Measurements from ENCODE around the gene UFD1. TPM values are rescaled to one million over a fixed set of nuclear protein-coding genes. Genes with fewer than 3 reads are reported as not detected.

UFD1 gene
- total and polyA plus RNA-seq, 2 donors (not counting 1 experiment from before 2014, with no cell fraction given): 43.5 to 70.1 TPM

GRCh38 chr22:19523240-19524169 is 44.5 kb upstream of the UFD1 start:
- H3K4me1 ChIP-seq (ENCODE audit: control insufficient read depth in 2 of 2, insufficient read depth in 2 of 2, low read length in 2 of 2): peaks cover 8 to 22% of the 10 kb centered on the region in 2 donors
- POLR2A ChIA-PET: no interaction called here
- no peak overlapping the region for H2AFZ ChIP-seq (ENCODE audit: insufficient read depth, low read depth, low read length, poor library complexity, severe bottlenecking)
- CTCF ChIA-PET: no interaction called here
- peak; percentile 16 for DNase-seq
- H3K27ac Mint-ChIP-seq: no peak overlapping the region
- peak overlapping the region in 1 of 5 experiments; percentile 5 for H3K4me3 ChIP-seq (ENCODE audit: control extremely low read depth in 1 of 5, extremely low read depth in 1 of 5, insufficient read depth in 1 of 5, low read depth in 2 of 5, low read length in 4 of 5)
- TF ChIP-seq CTCF (IDR thresholded peaks at IDR 0.05) (no peak), EZH2 (IDR thresholded peaks at IDR 0.05; ENCODE audit: borderline replicate concordance, insufficient read depth, low read depth, low read length, poor library complexity, severe bottlenecking) (no peak)
- peak overlapping the region; percentile 54 for H3K4me2 ChIP-seq (replicated peaks; ENCODE audit: low read depth, low read length, poor library complexity, severe bottlenecking)
- peak overlapping the region; percentile 7 for H3K9ac ChIP-seq (ENCODE audit: low read length)
- WGBS (ENCODE audit: insufficient coverage): 3% methylated on average over 99 of the region's 99 CpGs
- H3K79me2 ChIP-seq (ENCODE audit: control insufficient read depth, insufficient read depth, low read length): no peaks in the 10 kb centered on the region
- H3K27ac ChIP-seq (ENCODE audit: low read length in 2 of 2): no peak overlapping the region
- H3K36me3 ChIP-seq (replicated peaks in 1 of 2; ENCODE audit: control extremely low read depth in 1 of 2, control insufficient read depth in 1 of 2, extremely low read depth in 1 of 2, insufficient read depth in 2 of 2, low read length in 1 of 2): no peaks in the 10 kb centered on the region
- H3K27me3 Mint-ChIP-seq: peaks cover 26% of the 10 kb centered on the region
- peak overlapping the region; percentile 64 for H3K4me3 Mint-ChIP-seq
- H3K9me3 ChIP-seq (ENCODE audit: control extremely low read depth in 1 of 3, control insufficient read depth in 2 of 3, insufficient read depth in 1 of 3, low read length in 2 of 3): peaks cover 0 to 2% (median 0%) of the 10 kb centered on the region in 3 donors
- no peaks in the 10 kb centered on the region for H4K20me1 ChIP-seq (ENCODE audit: control insufficient read depth, insufficient read depth, low read length, poor library complexity, severe bottlenecking)
- no peak for ATAC-seq (ENCODE audit: low read depth)
- intact Hi-C loops (cut with micrococcal nuclease): no loop called here
- H3K4me1 Mint-ChIP-seq: peaks cover 12% of the 10 kb centered on the region
- no peaks in the 10 kb centered on the region for H3K9me3 Mint-ChIP-seq (ENCODE audit: insufficient read depth)
- H3K27me3 ChIP-seq (replicated peaks in 1 of 4; ENCODE audit: control extremely low read depth in 1 of 4, control insufficient read depth in 3 of 4, insufficient read depth in 4 of 4, low read length in 3 of 4): peaks cover 0 to 37% (median 5%) of the 10 kb centered on the region in 4 experiments

- H2AFZ ChIP-seq (ENCODE audit: insufficient read depth, low read depth, low read length, poor library complexity, severe bottlenecking): no peak overlapping the region
- H3K9me3 ChIP-seq (ENCODE audit: control extremely low read depth in 1 of 3, control insufficient read depth in 2 of 3, insufficient read depth in 1 of 3, low read length in 2 of 3): peaks cover 0 to 2% (median 0%) of the 10 kb centered on the region in 3 donors
- DNase-seq: no peak
- intact Hi-C loops (cut with micrococcal nuclease): no loop called here
- TF ChIP-seq EZH2 (IDR thresholded peaks at IDR 0.05; ENCODE audit: borderline replicate concordance, insufficient read depth, low read depth, low read length, poor library complexity, severe bottlenecking) (no peak), CTCF (IDR thresholded peaks at IDR 0.05) (no peak)
- peaks cover 8 to 22% of the 10 kb centered on the region in 2 donors for H3K4me1 ChIP-seq (ENCODE audit: control insufficient read depth in 2 of 2, insufficient read depth in 2 of 2, low read length in 2 of 2)
- no peak overlapping the region for H3K9ac ChIP-seq (ENCODE audit: low read length)
- Mint-ChIP-seq H3K4me1 (peaks cover 12% of the 10 kb centered on the region), H3K27ac (no peak overlapping the region), H3K9me3 (ENCODE audit: insufficient read depth) (no peaks in the 10 kb centered on the region), H3K4me3 (peak overlapping the region; percentile 23), H3K27me3 (peaks cover 26% of the 10 kb centered on the region)
- no peak overlapping the region for H3K4me2 ChIP-seq (replicated peaks; ENCODE audit: low read depth, low read length, poor library complexity, severe bottlenecking)
- peaks cover 0 to 37% (median 5%) of the 10 kb centered on the region in 4 experiments for H3K27me3 ChIP-seq (replicated peaks in 1 of 4; ENCODE audit: control extremely low read depth in 1 of 4, control insufficient read depth in 3 of 4, insufficient read depth in 4 of 4, low read length in 3 of 4)
- H3K36me3 ChIP-seq (replicated peaks in 1 of 2; ENCODE audit: control extremely low read depth in 1 of 2, control insufficient read depth in 1 of 2, extremely low read depth in 1 of 2, insufficient read depth in 2 of 2, low read length in 1 of 2): no peaks in the 10 kb centered on the region
- WGBS (ENCODE audit: insufficient coverage): 47% methylated on average over 7 of the region's 9 CpGs
- no peak overlapping the region for H3K27ac ChIP-seq (ENCODE audit: low read length in 2 of 2)
- H3K4me3 ChIP-seq (ENCODE audit: control extremely low read depth in 1 of 5, extremely low read depth in 1 of 5, insufficient read depth in 1 of 5, low read depth in 2 of 5, low read length in 4 of 5): no peak overlapping the region
- CTCF ChIA-PET: no interaction called here
- H4K20me1 ChIP-seq (ENCODE audit: control insufficient read depth, insufficient read depth, low read length, poor library complexity, severe bottlenecking): no peaks in the 10 kb centered on the region
- H3K79me2 ChIP-seq (ENCODE audit: control insufficient read depth, insufficient read depth, low read length): no peaks in the 10 kb centered on the region
- ATAC-seq (ENCODE audit: low read depth): no peak
- POLR2A ChIA-PET: no interaction called here
Measured at GRCh38 chr22:19522881-19523239, 43.9 kb upstream of the UFD1 start.
